Measurements from ENCODE around the gene GSDMA.
A peak's percentile ranks its signal among the peaks of the same experiment; 100 is the strongest.

GSDMA gene

GRCh38 chr17:39962642-39963220 lies at the start of gene GSDMA:
GSDMA (plus strand) TSS chr17:39963004; CDS start chr17:39965688, 2,684 bp downstream.
- no peak for DNase-seq (ENCODE audit: low read depth in 2 of 3, low spot score in 2 of 3)

GRCh38 chr17:39913989-39914388 lies 48.8 kb upstream of the GSDMA start:
- DNase-seq (ENCODE audit: low read depth in 2 of 3, low spot score in 2 of 3), result no peak

- DNase-seq (ENCODE audit: low read depth in 2 of 3, low spot score in 2 of 3), result no peak
These were observed 47.2 kb upstream of the GSDMA start for GRCh38 chr17:39915559-39915958.

GRCh38 chr17:39916918-39917317 lies 45.9 kb upstream of the GSDMA start:
- DNase-seq (ENCODE audit: low read depth in 2 of 3, low spot score in 2 of 3), result no peak

- no peak for DNase-seq (ENCODE audit: low read depth in 2 of 3, low spot score in 2 of 3)
These were observed 43.6 kb upstream of the GSDMA start for GRCh38 chr17:39919087-39919683.

- DNase-seq (ENCODE audit: low read depth in 2 of 3, low spot score in 2 of 3), result peak in 1 of 3 experiments; percentile 53
These were observed 42.3 kb upstream of the GSDMA start for GRCh38 chr17:39920218-39921210.

- DNase-seq (ENCODE audit: low read depth in 2 of 3, low spot score in 2 of 3), result no peak
These were observed 41.5 kb upstream of the GSDMA start for GRCh38 chr17:39921323-39921722.

GRCh38 chr17:39922006-39922405 lies 40.8 kb upstream of the GSDMA start:
- no peak for DNase-seq (ENCODE audit: low read depth in 2 of 3, low spot score in 2 of 3)

- no peak for DNase-seq (ENCODE audit: low read depth in 2 of 3, low spot score in 2 of 3)
These were observed 39.6 kb upstream of the GSDMA start for GRCh38 chr17:39923230-39923629.

GRCh38 chr17:39923836-39924690 lies 38.7 kb upstream of the GSDMA start:
- DNase-seq (ENCODE audit: low read depth in 2 of 3, low spot score in 2 of 3), result no peak

GRCh38 chr17:39924691-39925055 lies 38.1 kb upstream of the GSDMA start:
- no peak for DNase-seq (ENCODE audit: low read depth in 2 of 3, low spot score in 2 of 3)

GRCh38 chr17:39925282-39926134 lies 37.3 kb upstream of the GSDMA start:
- DNase-seq (ENCODE audit: low read depth in 2 of 3, low spot score in 2 of 3), result no peak

- DNase-seq (ENCODE audit: low read depth in 2 of 3, low spot score in 2 of 3), result no peak
These were observed 36.6 kb upstream of the GSDMA start for GRCh38 chr17:39926135-39926587.

GRCh38 chr17:39926588-39927100 lies 36.2 kb upstream of the GSDMA start:
- peak in 1 of 3 experiments; percentile 30 for DNase-seq (ENCODE audit: low read depth in 2 of 3, low spot score in 2 of 3)

GRCh38 chr17:39927101-39927928 lies 35.5 kb upstream of the GSDMA start, which contains the start of the genes LRRC3C and ORMDL3:
LRRC3C (plus strand) TSS chr17:39927732; CDS start chr17:39941524, 13,792 bp downstream.
ORMDL3 (minus strand) TSS chr17:39927601; CDS start chr17:39924203, 3,398 bp downstream.
- peak; percentile 87 to 91 (median 87) for DNase-seq (ENCODE audit: low read depth in 2 of 3, low spot score in 2 of 3)

GRCh38 chr17:39927929-39928857 lies 34.6 kb upstream of the GSDMA start:
- DNase-seq (ENCODE audit: low read depth in 2 of 3, low spot score in 2 of 3), result no peak

- no peak for DNase-seq (ENCODE audit: low read depth in 2 of 3, low spot score in 2 of 3)
These were observed 33.8 kb upstream of the GSDMA start for GRCh38 chr17:39928858-39929645.

Data from activated CD8-positive, alpha-beta memory T cell treated with anti-CD3 and anti-CD28 coated beads for 48 hours (primary cell).